IPS-20b (cell line): ENCODE measurements around the gene CORT.
"Not testable (repeated sequence)": the region's sequence is repeated elsewhere in the genome, so short reads cannot be mapped to it uniquely, and the experiment has no call there.

Experiments used
- H3K27ac ChIP-seq: one replicate; pipeline ENCODE4 v1.5.1; 2013; ENCODE audit warnings: low read length
- H3K27me3 ChIP-seq: 2 replicates; pipeline ENCODE4 v1.6.1; 2013; ENCODE audit warnings: mild to moderate bottlenecking, low read length, inconsistent platforms; ENCODE audit not compliant: insufficient read depth
- H3K36me3 ChIP-seq: 2 replicates; pipeline ENCODE4 v1.6.1; 2013; ENCODE audit warnings: low read depth, mild to moderate bottlenecking, inconsistent platforms, low read length, moderate library complexity; ENCODE audit not compliant: insufficient read depth
- H3K4me1 ChIP-seq: 2 replicates; pipeline ENCODE4 v1.6.1; 2013; ENCODE audit warnings: mild to moderate bottlenecking, control low read depth, inconsistent platforms, low read length, moderate library complexity; ENCODE audit not compliant: insufficient read depth
- H3K4me3 ChIP-seq: 2 replicates; pipeline ENCODE4 v1.5.1; 2013; ENCODE audit warnings: mild to moderate bottlenecking, low read length, inconsistent platforms
- H3K9ac ChIP-seq: 2 replicates; pipeline ENCODE4 v1.6.1; 2013; ENCODE audit warnings: low read depth, mild to moderate bottlenecking, inconsistent platforms, low read length, moderate library complexity
- H3K9me3 ChIP-seq: 2 replicates; pipeline ENCODE4 v1.6.1; 2013; ENCODE audit warnings: mild to moderate bottlenecking, low read depth, low read length, inconsistent platforms; ENCODE audit not compliant: insufficient read depth

Gene CORT

GRCh38 chr1:10440305-10440704, 9.5 kb upstream of the CORT start:
- no peak overlapping the region for H3K27ac ChIP-seq
- H3K9me3 ChIP-seq = no peaks in the 10 kb centered on the region
- H3K4me3 ChIP-seq = no peak overlapping the region
- H3K27me3 ChIP-seq = no peaks in the 10 kb centered on the region
- no peaks in the 10 kb centered on the region for H3K36me3 ChIP-seq
- H3K4me1 ChIP-seq = no peaks in the 10 kb centered on the region
- H3K9ac ChIP-seq = no peak overlapping the region

GRCh38 chr1:10440794-10441193, 9.0 kb upstream of the CORT start:
- Histone ChIP-seq H3K9me3 (no peaks in the 10 kb centered on the region), H3K4me1 (no peaks in the 10 kb centered on the region), H3K9ac (no peak overlapping the region), H3K27ac (no peak overlapping the region), H3K36me3 (no peaks in the 10 kb centered on the region), H3K4me3 (no peak overlapping the region), H3K27me3 (no peaks in the 10 kb centered on the region)

- no peaks in the 10 kb centered on the region for H3K4me1 ChIP-seq
- H3K9me3 ChIP-seq = no peaks in the 10 kb centered on the region
- no peak overlapping the region for H3K4me3 ChIP-seq
- H3K27me3 ChIP-seq = no peaks in the 10 kb centered on the region
- H3K27ac ChIP-seq = no peak overlapping the region
- H3K9ac ChIP-seq = no peak overlapping the region
- H3K36me3 ChIP-seq = no peaks in the 10 kb centered on the region
Observed at GRCh38 chr1:10444248-10444647, 5.6 kb upstream of the CORT start.

GRCh38 chr1:10444795-10445397, 4.9 kb upstream of the CORT start:
- Histone ChIP-seq H3K36me3 (no peaks in the 10 kb centered on the region), H3K4me3 (no peak overlapping the region), H3K27ac (no peak overlapping the region), H3K9ac (no peak overlapping the region), H3K4me1 (no peaks in the 10 kb centered on the region), H3K27me3 (no peaks in the 10 kb centered on the region), H3K9me3 (no peaks in the 10 kb centered on the region)

- H3K9ac ChIP-seq = no peak overlapping the region
- H3K9me3 ChIP-seq = no peaks in the 10 kb centered on the region
- H3K4me3 ChIP-seq = no peak overlapping the region
- no peak overlapping the region for H3K27ac ChIP-seq
- H3K27me3 ChIP-seq = no peaks in the 10 kb centered on the region
- no peaks in the 10 kb centered on the region for H3K36me3 ChIP-seq
- H3K4me1 ChIP-seq = peaks cover 10% of the 10 kb centered on the region; the same call in 1 of the 2 replicates
Observed at GRCh38 chr1:10446790-10447422, 2.9 kb upstream of the CORT start.

GRCh38 chr1:10450156-10450814, 454 bp downstream of the CORT start:
- H3K4me1 ChIP-seq = peaks cover 10% of the 10 kb centered on the region; the same call in 1 of the 2 replicates
- H3K9ac ChIP-seq = no peak overlapping the region
- no peaks in the 10 kb centered on the region for H3K27me3 ChIP-seq
- H3K9me3 ChIP-seq = no peaks in the 10 kb centered on the region
- H3K4me3 ChIP-seq = no peak overlapping the region
- no peaks in the 10 kb centered on the region for H3K36me3 ChIP-seq
- H3K27ac ChIP-seq = no peak overlapping the region

GRCh38 chr1:10450836-10451235, 1.0 kb downstream of the CORT start:
- H3K4me1 ChIP-seq = peaks cover 10% of the 10 kb centered on the region; the same call in 1 of the 2 replicates
- 0 out of 2 replicates have a peak overlapping the region, but pooled peaks have one; percentile 3 for H3K9ac ChIP-seq
- H3K27ac ChIP-seq = no peak overlapping the region
- no peak overlapping the region for H3K4me3 ChIP-seq
- no peaks in the 10 kb centered on the region for H3K27me3 ChIP-seq
- H3K9me3 ChIP-seq = no peaks in the 10 kb centered on the region
- H3K36me3 ChIP-seq = no peaks in the 10 kb centered on the region

- Histone ChIP-seq H3K27me3 (no peaks in the 10 kb centered on the region), H3K27ac (no peak overlapping the region), H3K4me3 (0 out of 2 replicates have a peak overlapping the region, but pooled peaks have one; percentile 17), H3K4me1 (peaks cover 10% of the 10 kb centered on the region; the same call in 1 of the 2 replicates), H3K36me3 (no peaks in the 10 kb centered on the region), H3K9me3 (no peaks in the 10 kb centered on the region), H3K9ac (0 out of 2 replicates have a peak overlapping the region, but pooled peaks have one; percentile 3)
Observed at GRCh38 chr1:10451287-10451686, 1.5 kb downstream of the CORT start.

- no peak overlapping the region for H3K9ac ChIP-seq
- H3K4me1 ChIP-seq = peaks cover 7% of the 10 kb centered on the region; the same call in 1 of the 2 replicates
- no peaks in the 10 kb centered on the region for H3K9me3 ChIP-seq
- H3K36me3 ChIP-seq = peaks cover 24% of the 10 kb centered on the region
- H3K4me3 ChIP-seq = no peak overlapping the region
- no peaks in the 10 kb centered on the region for H3K27me3 ChIP-seq
- H3K27ac ChIP-seq = no peak overlapping the region
Observed at GRCh38 chr1:10456048-10456447, 6.2 kb downstream of the CORT start.

- Histone ChIP-seq H3K9me3 (no peaks in the 10 kb centered on the region), H3K27ac (no peak overlapping the region), H3K27me3 (no peaks in the 10 kb centered on the region), H3K9ac (no peak overlapping the region), H3K4me1 (peaks cover 1% of the 10 kb centered on the region; the same call in 1 of the 2 replicates), H3K4me3 (no peak overlapping the region), H3K36me3 (peaks cover 30% of the 10 kb centered on the region)
Observed at GRCh38 chr1:10456661-10457060, 6.8 kb downstream of the CORT start.

GRCh38 chr1:10457462-10457861, 7.6 kb downstream of the CORT start:
- not testable (repeated sequence) for H3K9ac ChIP-seq, H3K27me3 ChIP-seq, H3K27ac ChIP-seq, H3K4me3 ChIP-seq, H3K9me3 ChIP-seq, H3K4me1 ChIP-seq
- H3K36me3 ChIP-seq = peaks cover 34% of the 10 kb centered on the region

GRCh38 chr1:10457875-10458274, 8.0 kb downstream of the CORT start:
- H3K4me1 ChIP-seq = no peaks in the 10 kb centered on the region
- H3K27me3 ChIP-seq = no peaks in the 10 kb centered on the region
- no peak overlapping the region for H3K9ac ChIP-seq
- peaks cover 38% of the 10 kb centered on the region for H3K36me3 ChIP-seq
- no peak overlapping the region for H3K27ac ChIP-seq
- H3K9me3 ChIP-seq = no peaks in the 10 kb centered on the region
- no peak overlapping the region for H3K4me3 ChIP-seq
